ENCODE results near the gene LAMA5. TPM values are rescaled to one million over a fixed set of nuclear protein-coding genes. Genes with fewer than 3 reads are reported as not detected.

Gene LAMA5
- total RNA-seq, 1 experiment from 2014 or later: 321 TPM

DNA sequence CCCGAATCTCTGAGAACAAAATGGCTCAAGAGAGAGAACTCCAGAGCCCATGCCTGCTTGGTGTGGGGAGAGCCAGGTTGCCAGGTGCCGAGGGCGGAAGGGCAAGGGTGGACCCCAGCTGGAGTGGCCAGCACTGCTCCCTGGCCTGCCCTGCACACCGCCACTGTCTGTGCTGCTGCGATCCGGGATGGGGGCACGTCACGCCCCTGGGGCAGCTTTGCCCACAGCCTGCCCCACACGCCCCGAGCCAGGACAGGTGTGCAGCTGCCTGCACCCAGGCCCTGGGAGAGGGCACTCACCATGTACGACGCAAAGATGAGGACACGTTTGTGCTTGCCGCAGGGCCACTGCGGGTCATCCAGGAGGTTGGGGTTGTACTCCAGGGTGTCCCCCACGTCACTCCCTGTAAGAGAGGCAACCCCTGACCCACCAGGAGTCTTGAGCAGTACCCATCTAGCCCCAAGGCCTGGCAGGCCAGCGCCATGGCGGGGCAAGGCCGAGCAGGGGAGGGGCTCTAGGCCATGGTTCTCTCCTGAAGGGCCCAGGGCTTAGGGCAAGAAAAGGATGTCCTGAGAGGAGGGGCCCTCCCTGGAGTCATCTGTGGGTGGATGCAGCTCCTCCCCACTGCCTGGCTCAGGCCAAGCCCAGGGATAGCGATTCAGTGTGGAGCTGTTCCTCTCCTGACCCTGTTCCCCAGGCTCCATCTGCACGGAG lies 25.7 kb upstream of the LAMA5 start:
- no TSS peak for BruUV-seq (replicated peaks)
- Histone ChIP-seq H3K36me3 (ENCODE audit: control insufficient read depth in 1 of 2, insufficient read depth in 2 of 2, low read length in 2 of 2) (peaks cover 8 to 16% of the 10 kb centered on the region in 2 experiments), H3K4me3 (replicated peaks in 1 of 2; ENCODE audit: low read depth in 1 of 2, low read length in 2 of 2) (no peak overlapping the region), H4K20me1 (ENCODE audit: insufficient read depth) (peaks cover 9% of the 10 kb centered on the region; the same call in 1 of the 2 replicates), H3K9me2 (ENCODE audit: insufficient read depth) (no peaks in the 10 kb centered on the region), H3K9ac (ENCODE audit: low read length) (no peak overlapping the region), H3K79me2 (ENCODE audit: insufficient read depth, low read length) (peaks cover 19% of the 10 kb centered on the region), H2AFZ (ENCODE audit: low read depth, low read length, poor library complexity, severe bottlenecking) (no peak overlapping the region), H3K9me3 (ENCODE audit: control insufficient read depth in 1 of 2, insufficient read depth in 1 of 2, low read depth in 1 of 2, low read length in 2 of 2) (no peaks in the 10 kb centered on the region), H3K4me1 (ENCODE audit: control insufficient read depth in 1 of 2, insufficient read depth in 2 of 2, low read length in 2 of 2) (peaks cover 5 to 20% of the 10 kb centered on the region in 2 experiments; a peak in 3 of 4 replicates), H3K27me3 (ENCODE audit: insufficient read depth, low read length) (no peaks in the 10 kb centered on the region), H3K4me2 (ENCODE audit: low read length) (no peak overlapping the region), H3K27ac (ENCODE audit: low read depth, low read length) (no peak overlapping the region; the same call in 1 of the 2 replicates)
- no peak for TF ChIP-seq YY1 (IDR thresholded peaks at IDR 0.05; ENCODE audit: extremely low read depth, insufficient replicate concordance, low read depth, low read length)
- TF ChIP-seq TCF7L2 (IDR thresholded peaks at IDR 0.05; ENCODE audit: borderline replicate concordance, extremely low read depth, insufficient read depth, insufficient read length): no peak
- no peak for TF ChIP-seq ZFX (IDR thresholded peaks at IDR 0.05)
- TF ChIP-seq, protein P1, sequence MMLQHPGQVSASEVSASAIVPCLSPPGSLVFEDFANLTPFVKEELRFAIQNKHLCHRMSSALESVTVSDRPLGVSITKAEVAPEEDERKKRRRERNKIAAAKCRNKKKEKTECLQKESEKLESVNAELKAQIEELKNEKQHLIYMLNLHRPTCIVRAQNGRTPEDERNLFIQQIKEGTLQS (IDR thresholded peaks at IDR 0.05): no peak
- TF ChIP-seq, protein P2, sequence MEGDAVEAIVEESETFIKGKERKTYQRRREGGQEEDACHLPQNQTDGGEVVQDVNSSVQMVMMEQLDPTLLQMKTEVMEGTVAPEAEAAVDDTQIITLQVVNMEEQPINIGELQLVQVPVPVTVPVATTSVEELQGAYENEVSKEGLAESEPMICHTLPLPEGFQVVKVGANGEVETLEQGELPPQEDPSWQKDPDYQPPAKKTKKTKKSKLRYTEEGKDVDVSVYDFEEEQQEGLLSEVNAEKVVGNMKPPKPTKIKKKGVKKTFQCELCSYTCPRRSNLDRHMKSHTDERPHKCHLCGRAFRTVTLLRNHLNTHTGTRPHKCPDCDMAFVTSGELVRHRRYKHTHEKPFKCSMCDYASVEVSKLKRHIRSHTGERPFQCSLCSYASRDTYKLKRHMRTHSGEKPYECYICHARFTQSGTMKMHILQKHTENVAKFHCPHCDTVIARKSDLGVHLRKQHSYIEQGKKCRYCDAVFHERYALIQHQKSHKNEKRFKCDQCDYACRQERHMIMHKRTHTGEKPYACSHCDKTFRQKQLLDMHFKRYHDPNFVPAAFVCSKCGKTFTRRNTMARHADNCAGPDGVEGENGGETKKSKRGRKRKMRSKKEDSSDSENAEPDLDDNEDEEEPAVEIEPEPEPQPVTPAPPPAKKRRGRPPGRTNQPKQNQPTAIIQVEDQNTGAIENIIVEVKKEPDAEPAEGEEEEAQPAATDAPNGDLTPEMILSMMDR (IDR thresholded peaks at IDR 0.05 in 2 of 3, conservative IDR thresholded peaks at IDR 0.05 in 1 of 3; ENCODE audit: borderline replicate concordance in 1 of 3, insufficient read depth in 1 of 3, low read depth in 2 of 3, low read length in 2 of 3): no peak
- no peak for TF ChIP-seq ZNF274 (IDR thresholded peaks at IDR 0.05; ENCODE audit: low read depth, low read length)
- no peak for TF ChIP-seq SRF (IDR thresholded peaks at IDR 0.05; ENCODE audit: low read depth)
- POLR2A ChIA-PET: no interaction called here
- RAD21 ChIA-PET (ENCODE audit: low non-redundant PET in 1 of 2, low total read pairs in 2 of 2, uncharacterized antibody in 2 of 2, unreplicated experiment in 2 of 2): no interaction called here
- DNase-seq (ENCODE audit: low read depth, low spot score): no peak
- intact Hi-C loops (cut with micrococcal nuclease): no loop called here
- CTCF ChIA-PET: no interaction called here
- ATAC-seq: no peak
